ENCODE results near the gene DEGS2. TPM values are rescaled to one million over a fixed set of nuclear protein-coding genes. Genes with fewer than 3 reads are reported as not detected.
A peak's percentile ranks its signal among the peaks of the same experiment; 100 is the strongest.

The DEGS2 gene
- total RNA-seq, 4 donors from 2014 or later, result 0.88 to 26.6 (median 1.5) TPM

- H3K27ac ChIP-seq, result peak overlapping the region; percentile 38 to 51
- TF ChIP-seq, protein P1, sequence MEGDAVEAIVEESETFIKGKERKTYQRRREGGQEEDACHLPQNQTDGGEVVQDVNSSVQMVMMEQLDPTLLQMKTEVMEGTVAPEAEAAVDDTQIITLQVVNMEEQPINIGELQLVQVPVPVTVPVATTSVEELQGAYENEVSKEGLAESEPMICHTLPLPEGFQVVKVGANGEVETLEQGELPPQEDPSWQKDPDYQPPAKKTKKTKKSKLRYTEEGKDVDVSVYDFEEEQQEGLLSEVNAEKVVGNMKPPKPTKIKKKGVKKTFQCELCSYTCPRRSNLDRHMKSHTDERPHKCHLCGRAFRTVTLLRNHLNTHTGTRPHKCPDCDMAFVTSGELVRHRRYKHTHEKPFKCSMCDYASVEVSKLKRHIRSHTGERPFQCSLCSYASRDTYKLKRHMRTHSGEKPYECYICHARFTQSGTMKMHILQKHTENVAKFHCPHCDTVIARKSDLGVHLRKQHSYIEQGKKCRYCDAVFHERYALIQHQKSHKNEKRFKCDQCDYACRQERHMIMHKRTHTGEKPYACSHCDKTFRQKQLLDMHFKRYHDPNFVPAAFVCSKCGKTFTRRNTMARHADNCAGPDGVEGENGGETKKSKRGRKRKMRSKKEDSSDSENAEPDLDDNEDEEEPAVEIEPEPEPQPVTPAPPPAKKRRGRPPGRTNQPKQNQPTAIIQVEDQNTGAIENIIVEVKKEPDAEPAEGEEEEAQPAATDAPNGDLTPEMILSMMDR (IDR thresholded peaks at IDR 0.05), result no peak
- TF ChIP-seq POLR2A (IDR thresholded peaks at IDR 0.05), result no peak
- no peak for DNase-seq
- no peaks in the 10 kb centered on the region for H3K36me3 ChIP-seq
- no peaks in the 10 kb centered on the region for H3K9me3 ChIP-seq
- H3K27me3 ChIP-seq, result no peaks in the 10 kb centered on the region
- H3K4me1 ChIP-seq, result peaks cover 0 to 12% of the 10 kb centered on the region in 2 donors
- no peak overlapping the region for H3K4me3 ChIP-seq
- intact Hi-C loops (cut with DNase I; ENCODE audit: low total_unique reads), result loop anchor here (5.0 kb wide), 1 partner anchor 127 kb away; no protein-coding TSS in a partner anchor
These were observed 50.4 kb downstream of the DEGS2 start for GRCh38 chr14:100108840-100109593.

GRCh38 chr14:100108042-100108825 lies 51.2 kb downstream of the DEGS2 start:
- no peak overlapping the region for H3K4me3 ChIP-seq
- no peaks in the 10 kb centered on the region for H3K36me3 ChIP-seq
- intact Hi-C loops (cut with DNase I; ENCODE audit: low total_unique reads), result loop anchor here (5.0 kb wide), 1 partner anchor 126 kb away; no protein-coding TSS in a partner anchor
- H3K9me3 ChIP-seq, result no peaks in the 10 kb centered on the region
- H3K4me1 ChIP-seq, result peaks cover 0 to 20% of the 10 kb centered on the region in 2 donors
- peak overlapping the region; percentile 38 to 51 for H3K27ac ChIP-seq
- TF ChIP-seq POLR2A (IDR thresholded peaks at IDR 0.05), result no peak
- TF ChIP-seq, protein P1 (IDR thresholded peaks at IDR 0.05), result peak; percentile 79 to 90 (median 86)
- H3K27me3 ChIP-seq, result no peaks in the 10 kb centered on the region
- peak; percentile 81 to 84 for DNase-seq

DNA sequence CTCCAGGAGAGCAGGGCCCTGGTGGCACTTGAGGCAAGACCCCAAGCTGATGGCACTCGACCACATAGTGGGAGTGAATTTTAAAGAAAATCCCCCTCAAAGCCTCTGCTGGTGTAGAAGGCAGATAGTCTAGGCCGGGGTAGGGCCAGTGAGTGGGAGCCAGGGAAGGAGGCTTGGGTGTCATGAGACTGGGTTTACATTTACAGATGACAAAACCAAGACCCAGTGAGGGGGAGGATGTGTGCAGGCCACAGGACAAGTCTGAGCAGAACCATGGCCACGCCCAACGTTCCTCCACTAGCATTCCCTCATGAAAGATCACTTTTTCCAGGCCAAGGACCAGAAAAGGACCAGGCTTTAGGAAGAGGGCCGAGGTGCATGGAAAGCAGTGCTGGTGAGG lies 52.2 kb downstream of the DEGS2 start:
- no peak for DNase-seq
- TF ChIP-seq, protein P1 (IDR thresholded peaks at IDR 0.05), result no peak
- TF ChIP-seq POLR2A (IDR thresholded peaks at IDR 0.05), result no peak
- intact Hi-C loops (cut with DNase I; ENCODE audit: low total_unique reads), result loop anchor here (5.0 kb wide), 1 partner anchor 125 kb away; no protein-coding TSS in a partner anchor
- Histone ChIP-seq H3K27me3 (no peaks in the 10 kb centered on the region), H3K36me3 (no peaks in the 10 kb centered on the region), H3K4me1 (peaks cover 0 to 29% of the 10 kb centered on the region in 2 donors), H3K4me3 (no peak overlapping the region), H3K27ac (no peak overlapping the region), H3K9me3 (no peaks in the 10 kb centered on the region)

- intact Hi-C loops (cut with DNase I; ENCODE audit: low total_unique reads), result loop anchor here (5.0 kb wide), 1 partner anchor 124 kb away; no protein-coding TSS in a partner anchor
- H3K27ac ChIP-seq, result no peak overlapping the region
- no peaks in the 10 kb centered on the region for H3K9me3 ChIP-seq
- H3K4me3 ChIP-seq, result no peak overlapping the region
- H3K27me3 ChIP-seq, result no peaks in the 10 kb centered on the region
- peaks cover 0 to 29% of the 10 kb centered on the region in 2 donors for H3K4me1 ChIP-seq
- DNase-seq, result no peak
- TF ChIP-seq POLR2A (IDR thresholded peaks at IDR 0.05), result no peak
- TF ChIP-seq, protein P1 (IDR thresholded peaks at IDR 0.05), result no peak
- H3K36me3 ChIP-seq, result no peaks in the 10 kb centered on the region
These were observed 53.0 kb downstream of the DEGS2 start for GRCh38 chr14:100106250-100107112.
